ENCODE results near the gene GRIN1. TPM values are rescaled to one million over a fixed set of nuclear protein-coding genes. Genes with fewer than 3 reads are reported as not detected.

Gene GRIN1
- total RNA-seq, 1 donor from 2014 or later, result 0.07 TPM

- Mint-ChIP-seq H3K4me1 (ENCODE audit: low read depth) (peaks cover 25% of the 10 kb centered on the region), H3K36me3 (ENCODE audit: low read depth) (peaks cover 23% of the 10 kb centered on the region), H3K4me3 (ENCODE audit: low read depth) (peak overlapping the region; percentile 94), H3K9me3 (no peaks in the 10 kb centered on the region), H3K27ac (peak overlapping the region; percentile 89), H3K27me3 (ENCODE audit: low read depth) (no peaks in the 10 kb centered on the region)
- intact Hi-C loops (cut with micrococcal nuclease), result loop anchor here (5.0 kb wide), 1 partner anchor 48 kb away; no protein-coding TSS in a partner anchor
- no peak for DNase-seq (ENCODE audit: low spot score)
Observed at GRCh38 chr9:137189297-137190295, 50.6 kb downstream of the GRIN1 start.

- H3K4me1 Mint-ChIP-seq (ENCODE audit: low read depth), result peaks cover 25% of the 10 kb centered on the region
- no peak for DNase-seq (ENCODE audit: low spot score)
- intact Hi-C loops (cut with micrococcal nuclease), result no loop called here
- peak overlapping the region; percentile 33 for H3K27ac Mint-ChIP-seq
- peak overlapping the region; percentile 94 for H3K4me3 Mint-ChIP-seq (ENCODE audit: low read depth)
- peaks cover 21% of the 10 kb centered on the region for H3K36me3 Mint-ChIP-seq (ENCODE audit: low read depth)
- no peaks in the 10 kb centered on the region for H3K9me3 Mint-ChIP-seq
- H3K27me3 Mint-ChIP-seq (ENCODE audit: low read depth), result no peaks in the 10 kb centered on the region
Observed at GRCh38 chr9:137190315-137190856, 51.4 kb downstream of the GRIN1 start.

GRCh38 chr9:137191245-137191644 lies 52.3 kb downstream of the GRIN1 start:
- no peak for DNase-seq (ENCODE audit: low spot score)
- no peaks in the 10 kb centered on the region for H3K9me3 Mint-ChIP-seq
- H3K4me1 Mint-ChIP-seq (ENCODE audit: low read depth), result peaks cover 25% of the 10 kb centered on the region
- no peaks in the 10 kb centered on the region for H3K27me3 Mint-ChIP-seq (ENCODE audit: low read depth)
- peak overlapping the region; percentile 74 for H3K4me3 Mint-ChIP-seq (ENCODE audit: low read depth)
- H3K36me3 Mint-ChIP-seq (ENCODE audit: low read depth), result peaks cover 16% of the 10 kb centered on the region
- intact Hi-C loops (cut with micrococcal nuclease), result no loop called here
- H3K27ac Mint-ChIP-seq, result peak overlapping the region; percentile 33

- no peak overlapping the region for H3K4me3 Mint-ChIP-seq (ENCODE audit: low read depth)
- no peaks in the 10 kb centered on the region for H3K27me3 Mint-ChIP-seq (ENCODE audit: low read depth)
- H3K4me1 Mint-ChIP-seq (ENCODE audit: low read depth), result peaks cover 21% of the 10 kb centered on the region
- peaks cover 16% of the 10 kb centered on the region for H3K36me3 Mint-ChIP-seq (ENCODE audit: low read depth)
- intact Hi-C loops (cut with micrococcal nuclease), result no loop called here
- no peaks in the 10 kb centered on the region for H3K9me3 Mint-ChIP-seq
- H3K27ac Mint-ChIP-seq, result no peak overlapping the region
- no peak for DNase-seq (ENCODE audit: low spot score)
Observed at GRCh38 chr9:137191691-137192447, 52.9 kb downstream of the GRIN1 start.

- Mint-ChIP-seq H3K27ac (no peak overlapping the region), H3K4me1 (ENCODE audit: low read depth) (peaks cover 18% of the 10 kb centered on the region), H3K9me3 (no peaks in the 10 kb centered on the region), H3K4me3 (ENCODE audit: low read depth) (no peak overlapping the region), H3K27me3 (ENCODE audit: low read depth) (no peaks in the 10 kb centered on the region), H3K36me3 (ENCODE audit: low read depth) (peaks cover 16% of the 10 kb centered on the region)
- DNase-seq (ENCODE audit: low spot score), result no peak
- intact Hi-C loops (cut with micrococcal nuclease), result no loop called here
Observed at GRCh38 chr9:137192448-137192780, 53.5 kb downstream of the GRIN1 start.

- peaks cover 13% of the 10 kb centered on the region for H3K36me3 Mint-ChIP-seq (ENCODE audit: low read depth)
- peaks cover 13% of the 10 kb centered on the region for H3K4me1 Mint-ChIP-seq (ENCODE audit: low read depth)
Observed at GRCh38 chr9:137192859-137193258, 53.9 kb downstream of the GRIN1 start.

GRCh38 chr9:137193771-137194170 lies 54.8 kb downstream of the GRIN1 start:
- H3K9me3 Mint-ChIP-seq, result no peaks in the 10 kb centered on the region
- no peaks in the 10 kb centered on the region for H3K27me3 Mint-ChIP-seq (ENCODE audit: low read depth)
- no peak overlapping the region for H3K4me3 Mint-ChIP-seq (ENCODE audit: low read depth)
- H3K36me3 Mint-ChIP-seq (ENCODE audit: low read depth), result peaks cover 13% of the 10 kb centered on the region
- peaks cover 13% of the 10 kb centered on the region for H3K4me1 Mint-ChIP-seq (ENCODE audit: low read depth)
- no peak overlapping the region for H3K27ac Mint-ChIP-seq
- intact Hi-C loops (cut with micrococcal nuclease), result no loop called here
- no peak for DNase-seq (ENCODE audit: low spot score)

More at GRCh38 chr9:137192859-137193258, 53.9 kb downstream of the GRIN1 start:
- no peak overlapping the region for H3K27ac Mint-ChIP-seq
- intact Hi-C loops (cut with micrococcal nuclease), result no loop called here
- DNase-seq (ENCODE audit: low spot score), result no peak
- H3K4me3 Mint-ChIP-seq (ENCODE audit: low read depth), result no peak overlapping the region
- no peaks in the 10 kb centered on the region for H3K9me3 Mint-ChIP-seq
- no peaks in the 10 kb centered on the region for H3K27me3 Mint-ChIP-seq (ENCODE audit: low read depth)

- intact Hi-C loops (cut with micrococcal nuclease), result no loop called here
- Mint-ChIP-seq H3K27ac (no peak overlapping the region), H3K9me3 (no peaks in the 10 kb centered on the region), H3K27me3 (ENCODE audit: low read depth) (no peaks in the 10 kb centered on the region), H3K36me3 (ENCODE audit: low read depth) (peaks cover 9% of the 10 kb centered on the region), H3K4me1 (ENCODE audit: low read depth) (peaks cover 8% of the 10 kb centered on the region), H3K4me3 (ENCODE audit: low read depth) (no peak overlapping the region)
- DNase-seq (ENCODE audit: low spot score), result no peak
Observed at GRCh38 chr9:137194388-137194787, 55.4 kb downstream of the GRIN1 start.

GRCh38 chr9:137194909-137195308 lies 56.0 kb downstream of the GRIN1 start:
- Mint-ChIP-seq H3K36me3 (ENCODE audit: low read depth) (peaks cover 9% of the 10 kb centered on the region), H3K27ac (no peak overlapping the region), H3K4me3 (ENCODE audit: low read depth) (no peak overlapping the region), H3K9me3 (no peaks in the 10 kb centered on the region), H3K27me3 (ENCODE audit: low read depth) (no peaks in the 10 kb centered on the region), H3K4me1 (ENCODE audit: low read depth) (peaks cover 10% of the 10 kb centered on the region)
- DNase-seq (ENCODE audit: low spot score), result no peak
- intact Hi-C loops (cut with micrococcal nuclease), result no loop called here

- Mint-ChIP-seq H3K27ac (no peak overlapping the region), H3K36me3 (ENCODE audit: low read depth) (peaks cover 6% of the 10 kb centered on the region), H3K4me1 (ENCODE audit: low read depth) (peaks cover 7% of the 10 kb centered on the region), H3K9me3 (no peaks in the 10 kb centered on the region), H3K4me3 (ENCODE audit: low read depth) (no peak overlapping the region), H3K27me3 (ENCODE audit: low read depth) (no peaks in the 10 kb centered on the region)
- intact Hi-C loops (cut with micrococcal nuclease), result no loop called here
- DNase-seq (ENCODE audit: low spot score), result no peak
Observed at GRCh38 chr9:137195525-137196220, 56.7 kb downstream of the GRIN1 start.

GRCh38 chr9:137198051-137198901 lies 59.3 kb downstream of the GRIN1 start:
- Mint-ChIP-seq H3K36me3 (ENCODE audit: low read depth) (peaks cover 5% of the 10 kb centered on the region), H3K27ac (no peak overlapping the region), H3K9me3 (no peaks in the 10 kb centered on the region), H3K27me3 (ENCODE audit: low read depth) (no peaks in the 10 kb centered on the region), H3K4me3 (ENCODE audit: low read depth) (no peak overlapping the region), H3K4me1 (ENCODE audit: low read depth) (peaks cover 11% of the 10 kb centered on the region)
- intact Hi-C loops (cut with micrococcal nuclease), result no loop called here
- DNase-seq (ENCODE audit: low spot score), result no peak

- Mint-ChIP-seq H3K27me3 (ENCODE audit: low read depth) (no peaks in the 10 kb centered on the region), H3K9me3 (no peaks in the 10 kb centered on the region), H3K27ac (no peak overlapping the region), H3K36me3 (ENCODE audit: low read depth) (peaks cover 5% of the 10 kb centered on the region), H3K4me3 (ENCODE audit: low read depth) (no peak overlapping the region), H3K4me1 (ENCODE audit: low read depth) (peaks cover 12% of the 10 kb centered on the region)
- intact Hi-C loops (cut with micrococcal nuclease), result no loop called here
- DNase-seq (ENCODE audit: low spot score), result no peak
Observed at GRCh38 chr9:137198902-137199283, 59.9 kb downstream of the GRIN1 start.
